Measurements from ENCODE around the gene OXER1.

DNA sequence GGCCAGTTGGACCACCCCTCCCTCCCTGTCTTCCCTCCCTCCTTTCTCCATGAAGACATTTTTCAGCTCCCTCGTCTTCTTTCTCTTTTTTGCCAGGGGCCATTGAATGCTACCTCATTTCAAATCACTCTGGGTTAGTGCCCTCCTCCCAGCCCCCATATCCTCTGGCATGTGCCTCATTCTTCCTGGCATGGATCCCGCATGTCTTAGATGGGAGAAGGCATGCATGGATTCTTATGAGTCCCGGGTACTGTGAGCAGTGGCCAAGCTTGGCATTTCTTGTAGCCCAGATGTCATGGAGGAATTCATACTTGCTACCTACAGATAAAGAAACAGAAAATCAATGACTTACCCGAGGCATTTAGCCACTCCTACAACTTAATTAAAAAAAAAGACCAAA, 37.4 kb upstream of the OXER1 start:
- TF ChIP-seq, protein P1, sequence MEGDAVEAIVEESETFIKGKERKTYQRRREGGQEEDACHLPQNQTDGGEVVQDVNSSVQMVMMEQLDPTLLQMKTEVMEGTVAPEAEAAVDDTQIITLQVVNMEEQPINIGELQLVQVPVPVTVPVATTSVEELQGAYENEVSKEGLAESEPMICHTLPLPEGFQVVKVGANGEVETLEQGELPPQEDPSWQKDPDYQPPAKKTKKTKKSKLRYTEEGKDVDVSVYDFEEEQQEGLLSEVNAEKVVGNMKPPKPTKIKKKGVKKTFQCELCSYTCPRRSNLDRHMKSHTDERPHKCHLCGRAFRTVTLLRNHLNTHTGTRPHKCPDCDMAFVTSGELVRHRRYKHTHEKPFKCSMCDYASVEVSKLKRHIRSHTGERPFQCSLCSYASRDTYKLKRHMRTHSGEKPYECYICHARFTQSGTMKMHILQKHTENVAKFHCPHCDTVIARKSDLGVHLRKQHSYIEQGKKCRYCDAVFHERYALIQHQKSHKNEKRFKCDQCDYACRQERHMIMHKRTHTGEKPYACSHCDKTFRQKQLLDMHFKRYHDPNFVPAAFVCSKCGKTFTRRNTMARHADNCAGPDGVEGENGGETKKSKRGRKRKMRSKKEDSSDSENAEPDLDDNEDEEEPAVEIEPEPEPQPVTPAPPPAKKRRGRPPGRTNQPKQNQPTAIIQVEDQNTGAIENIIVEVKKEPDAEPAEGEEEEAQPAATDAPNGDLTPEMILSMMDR (IDR thresholded peaks at IDR 0.05): no peak
- no peak for TF ChIP-seq POLR2A (IDR thresholded peaks at IDR 0.05)

Data from thyroid gland (tissue), 4 donors.